ENCODE measurements around the gene GPRC5D.

GPRC5D gene

GRCh38 chr12:12952036-12952435 lies at the start of gene GPRC5D:
GPRC5D (minus strand) TSS chr12:12952170; CDS start chr12:12950384, 1,786 bp downstream.
- no peak within 1 kb of the TSS for H3K4me3 ChIP-seq (ENCODE audit: low read depth, low read length, poor library complexity, severe bottlenecking)

GRCh38 chr12:13001775-13002040 lies 49.7 kb upstream of the GPRC5D start:
- no peak overlapping the region for H2AFZ ChIP-seq (ENCODE audit: low read length)
- no peaks in the 10 kb centered on the region for H4K20me1 ChIP-seq (ENCODE audit: insufficient read depth, low read length)
- no peaks in the 10 kb centered on the region for H3K9me3 ChIP-seq (ENCODE audit: low read length)
- TF ChIP-seq EZH2 (IDR thresholded peaks at IDR 0.05; ENCODE audit: borderline replicate concordance, low read length): no peak
- TF ChIP-seq CTCF (IDR thresholded peaks at IDR 0.05; ENCODE audit: low read length): no peak
- H3K79me2 ChIP-seq (ENCODE audit: insufficient read depth, low read length): no peaks in the 10 kb centered on the region
- H3K9ac ChIP-seq (ENCODE audit: low read length): no peak overlapping the region
- H3K27ac ChIP-seq (ENCODE audit: low read depth, low read length, poor library complexity, severe bottlenecking): no peak overlapping the region
- no peak overlapping the region for H3K4me3 ChIP-seq (ENCODE audit: low read depth, low read length, poor library complexity, severe bottlenecking)
- H3K27me3 ChIP-seq (ENCODE audit: insufficient read depth, low read length): peaks cover 7% of the 10 kb centered on the region; the same call in 1 of the 2 replicates
- H3K4me2 ChIP-seq (ENCODE audit: low read length): no peak overlapping the region
- no peaks in the 10 kb centered on the region for H3K9me2 ChIP-seq (ENCODE audit: low read depth, low read length)
- H3F3A ChIP-seq (ENCODE audit: insufficient read depth, low read length): no peaks in the 10 kb centered on the region
- H3K4me1 ChIP-seq (ENCODE audit: insufficient read depth, low read length, severe bottlenecking): peaks cover 15% of the 10 kb centered on the region
- H3K36me3 ChIP-seq (ENCODE audit: insufficient read depth, low read length): no peaks in the 10 kb centered on the region

More at GRCh38 chr12:12952036-12952435, at the start of gene GPRC5D:
- no peaks in the 10 kb centered on the region for H3K9me2 ChIP-seq (ENCODE audit: low read depth, low read length)
- no peaks in the 10 kb centered on the region for H3K27me3 ChIP-seq (ENCODE audit: insufficient read depth, low read length)
- no peaks in the 10 kb centered on the region for H3K4me1 ChIP-seq (ENCODE audit: insufficient read depth, low read length, severe bottlenecking)
- no peak within 1 kb of the TSS for H3K9ac ChIP-seq (ENCODE audit: low read length)
- no peak for TF ChIP-seq EZH2 (IDR thresholded peaks at IDR 0.05; ENCODE audit: borderline replicate concordance, low read length)
- TF ChIP-seq CTCF (IDR thresholded peaks at IDR 0.05; ENCODE audit: low read length): no peak
- H3K79me2 ChIP-seq (ENCODE audit: insufficient read depth, low read length): no peaks in the 10 kb centered on the region
- no peak within 1 kb of the TSS for H2AFZ ChIP-seq (ENCODE audit: low read length)
- H4K20me1 ChIP-seq (ENCODE audit: insufficient read depth, low read length): no peaks in the 10 kb centered on the region
- H3K4me2 ChIP-seq (ENCODE audit: low read length): no peak within 1 kb of the TSS
- H3K36me3 ChIP-seq (ENCODE audit: insufficient read depth, low read length): no peaks in the 10 kb centered on the region
- no peaks in the 10 kb centered on the region for H3K9me3 ChIP-seq (ENCODE audit: low read length)
- H3K27ac ChIP-seq (ENCODE audit: low read depth, low read length, poor library complexity, severe bottlenecking): no peak within 1 kb of the TSS
- no peaks in the 10 kb centered on the region for H3F3A ChIP-seq (ENCODE audit: insufficient read depth, low read length)

GRCh38 chr12:13000925-13001774 lies 49.2 kb upstream of the GPRC5D start:
- Histone ChIP-seq H3K9me3 (ENCODE audit: low read length) (no peaks in the 10 kb centered on the region), H2AFZ (ENCODE audit: low read length) (no peak overlapping the region), H3K9me2 (ENCODE audit: low read depth, low read length) (no peaks in the 10 kb centered on the region), H3K9ac (ENCODE audit: low read length) (no peak overlapping the region; the same call in 1 of the 2 replicates), H3K4me2 (ENCODE audit: low read length) (peak overlapping the region; percentile 82), H3K27me3 (ENCODE audit: insufficient read depth, low read length) (peaks cover 7% of the 10 kb centered on the region; the same call in 1 of the 2 replicates), H3F3A (ENCODE audit: insufficient read depth, low read length) (no peaks in the 10 kb centered on the region), H3K27ac (ENCODE audit: low read depth, low read length, poor library complexity, severe bottlenecking) (no peak overlapping the region), H3K4me1 (ENCODE audit: insufficient read depth, low read length, severe bottlenecking) (peaks cover 15% of the 10 kb centered on the region), H3K79me2 (ENCODE audit: insufficient read depth, low read length) (no peaks in the 10 kb centered on the region), H3K36me3 (ENCODE audit: insufficient read depth, low read length) (no peaks in the 10 kb centered on the region), H3K4me3 (ENCODE audit: low read depth, low read length, poor library complexity, severe bottlenecking) (peak overlapping the region; percentile 63), H4K20me1 (ENCODE audit: insufficient read depth, low read length) (no peaks in the 10 kb centered on the region)
- TF ChIP-seq EZH2 (IDR thresholded peaks at IDR 0.05; ENCODE audit: borderline replicate concordance, low read length): no peak
- no peak for TF ChIP-seq CTCF (IDR thresholded peaks at IDR 0.05; ENCODE audit: low read length)
